K562 (cell line): Measurements from ENCODE around the gene MRPL55. TPM values are rescaled to one million over a fixed set of nuclear protein-coding genes. Genes with fewer than 3 reads are reported as not detected.

ENCODE experiments used
- ATAC-seq: fragments of 200-7000 bp; cut with Tn5 transposase; 3 replicates; pipeline ENCODE4 v1.9.1; 2020; ENCODE audit warnings: moderate library complexity
- BruUV-seq: library from RNA; stranded (reverse); fragments of 400-500 nt; replicated peaks from 2 replicates; lab custom pipeline; 2021; lab: Mats Ljungman, UMichigan
- CTCF ChIA-PET: fragments of 300-600 bp; formaldehyde crosslinking; extraction: SDS; loops from one replicate; lab custom pipeline; 2021; ENCODE audit warnings: low intra/inter-chr PET ratio; lab: Yijun Ruan, JAX
- POLR2A ChIA-PET: fragments of 300-600, 350-650 bp; sonication (Branson Sonifier 250); formaldehyde crosslinking; extraction: SDS; loops from one replicate; lab custom pipeline; 2021; ENCODE audit warnings: antibody characterized with exemption, inconsistent platforms; lab: Yijun Ruan, JAX
- DNase-seq, 4 experiments: peaks; one replicate each; pipeline versions ENCODE4 v3.0.0 to v3.0.0-alpha.2; 2011 to 2018; ENCODE audit warnings: low spot score in 3 of 4, mixed read lengths in 3 of 4; ENCODE audit errors: extremely low read depth in 1 of 4
- FAIRE-seq: peaks from 2 replicates; lab custom pipeline; 2011; peaks lifted over from hg19 to GRCh38; lab: Jason Lieb, UNC
- H2AFZ ChIP-seq: 2 replicates; pipeline ENCODE4 v1.6.0; 2011; ENCODE audit warnings: low read depth, low read length, control low read depth, inconsistent platforms
- H3K27ac ChIP-seq: fragments of 200-600 bp; 3 replicates; pipeline ENCODE4 v1.8.0; 2011; ENCODE audit warnings: low read depth, mild to moderate bottlenecking, control low read depth, inconsistent platforms, low read length, moderate library complexity, mixed read lengths; ENCODE audit errors: extremely low read depth
- H3K27me3 ChIP-seq, 2 experiments: fragments of 300-600 bp in 1 of 2; 2 replicates in 1 of 2; 3 replicates in 1 of 2; pipeline versions ENCODE4 v1.6.0 to v1.8.0; 2011; ENCODE audit warnings: inconsistent platforms in 2 of 2, low read length in 2 of 2, mild to moderate bottlenecking in 1 of 2, mixed read lengths in 1 of 2, moderate library complexity in 1 of 2; ENCODE audit not compliant: control insufficient read depth in 2 of 2, insufficient read depth in 2 of 2
- H3K36me3 ChIP-seq: fragments of 300-600 bp; 3 replicates; pipeline ENCODE4 v1.8.0; 2011; ENCODE audit warnings: mild to moderate bottlenecking, low read length, inconsistent platforms; ENCODE audit not compliant: control insufficient read depth, insufficient read depth
- H3K4me1 ChIP-seq, 2 experiments: fragments of 200-600 bp in 1 of 2; replicated peaks in 1 of 2; 2 replicates in 1 of 2; 3 replicates in 1 of 2; pipeline versions ENCODE4 v1.5.1 to v1.8.0; 2011; ENCODE audit warnings: inconsistent platforms in 2 of 2, low read length in 2 of 2, mild to moderate bottlenecking in 1 of 2, mixed read lengths in 1 of 2, moderate library complexity in 1 of 2; ENCODE audit not compliant: control insufficient read depth in 2 of 2, insufficient read depth in 2 of 2
- H3K4me2 ChIP-seq: 2 replicates; pipeline ENCODE4 v1.6.1; 2011; ENCODE audit warnings: low read length, control low read depth, inconsistent platforms, mixed read lengths; ENCODE audit not compliant: insufficient read depth
- H3K4me3 ChIP-seq: fragments of 200-600 bp; sonication (generic), shearing (Covaris generic); 2 replicates; pipeline ENCODE4 v1.5.1; 2016; ENCODE audit warnings: control low read depth, inconsistent platforms
- H3K79me2 ChIP-seq: fragments of 200-600 bp; 3 replicates; pipeline ENCODE4 v1.8.0; 2011; ENCODE audit warnings: low read length, inconsistent platforms; ENCODE audit not compliant: control insufficient read depth, insufficient read depth
- H3K9ac ChIP-seq, 2 experiments: 2 replicates each; pipeline versions ENCODE4 v1.6.0 to v1.6.1; 2011; ENCODE audit warnings: low read depth in 2 of 2, low read length in 2 of 2, control low read depth in 1 of 2, inconsistent platforms in 1 of 2, mild to moderate bottlenecking in 1 of 2, mixed read lengths in 1 of 2; ENCODE audit not compliant: insufficient read depth in 1 of 2
- H3K9me1 ChIP-seq: one replicate; pipeline ENCODE4 v1.6.0; 2011; ENCODE audit warnings: inconsistent platforms, mild to moderate bottlenecking, low read length, moderate library complexity; ENCODE audit not compliant: control insufficient read depth, insufficient read depth
- H3K9me3 ChIP-seq: replicated peaks from 2 replicates; pipeline ENCODE4 v1.5.1; 2011; ENCODE audit warnings: low read depth, low read length, inconsistent platforms; ENCODE audit not compliant: control insufficient read depth, insufficient read depth
- H4K20me1 ChIP-seq: replicated peaks from 2 replicates; pipeline ENCODE4 v1.6.1; 2011; ENCODE audit warnings: low read length, inconsistent platforms, mixed read lengths; ENCODE audit not compliant: control insufficient read depth, insufficient read depth
- GATAD2A ChIP-seq: fragments of 450-650 bp; IDR thresholded peaks from 2 replicates; pipeline ENCODE4 v1.6.1; 2017
- HDAC6 ChIP-seq: IDR thresholded peaks from 2 replicates; pipeline ENCODE4 v1.6.1; 2012; ENCODE audit warnings: low read depth, mild to moderate bottlenecking, control low read depth, inconsistent platforms, low read length, moderate library complexity
- HIVEP1 ChIP-seq: fragments of 250-450 bp; sonication (Bioruptor Pico); IDR thresholded peaks from 2 replicates; pipeline ENCODE4 v1.4.0; 2020; ENCODE audit warnings: mild to moderate bottlenecking
- NELFE ChIP-seq: IDR thresholded peaks from 2 replicates; pipeline ENCODE4 v1.6.1; 2011; ENCODE audit warnings: mild to moderate bottlenecking; ENCODE audit not compliant: insufficient read depth, insufficient read length
- NONO ChIP-seq, 2 experiments: fragments of 200-400 bp in 1 of 2; fragments of 450-650 bp in 1 of 2; formaldehyde crosslinking in 1 of 2; IDR thresholded peaks; 2 replicates each; pipeline ENCODE4 v1.6.1; 2017; ENCODE audit warnings: low read depth in 2 of 2, mild to moderate bottlenecking in 2 of 2, moderate library complexity in 2 of 2, low read length in 1 of 2
- NUFIP1 ChIP-seq: fragments of 450-650 bp; IDR thresholded peaks from 2 replicates; pipeline ENCODE4 v1.6.1; 2018; ENCODE audit not compliant: partially characterized antibody
- OTX1 ChIP-seq: fragments of 450-650 bp; formaldehyde crosslinking; IDR thresholded peaks from 2 replicates; pipeline ENCODE4 v1.4.0; 2022; ENCODE audit warnings: mild to moderate bottlenecking
- PML ChIP-seq: IDR thresholded peaks from 2 replicates; pipeline ENCODE4 v1.6.1; 2012; ENCODE audit warnings: low read length, inconsistent platforms
- POLR2G ChIP-seq: fragments of 200-400 bp; formaldehyde crosslinking; IDR thresholded peaks from 2 replicates; pipeline ENCODE4 v1.6.1; 2017; ENCODE audit warnings: low read depth, mild to moderate bottlenecking, antibody characterized with exemption, low read length, moderate library complexity
- POLR2H ChIP-seq: IDR thresholded peaks from 2 replicates; pipeline ENCODE4 v1.6.1; 2016; ENCODE audit warnings: missing genetic modification characterization, low read depth, mild to moderate bottlenecking, control low read depth, missing compliant biosample characterization, moderate library complexity
- SMARCA4 ChIP-seq: fragments of 450-650 bp; IDR thresholded peaks from 2 replicates; pipeline ENCODE4 v1.6.1; 2016
- SNAPC5 ChIP-seq: fragments of 250-450 bp; sonication (Bioruptor Pico); IDR thresholded peaks from 2 replicates; pipeline ENCODE4 v1.8.0; 2021; ENCODE audit warnings: moderate library complexity, mild to moderate bottlenecking, inconsistent platforms
- TBL1XR1 ChIP-seq, 2 experiments: IDR thresholded peaks; 2 replicates each; pipeline ENCODE4 v1.6.1; 2012; ENCODE audit warnings: improper control_type of control experiment in 2 of 2, low read length in 2 of 2, mild to moderate bottlenecking in 1 of 2
- THAP12 ChIP-seq: fragments of 250-450 bp; sonication (Bioruptor Pico); IDR thresholded peaks from 2 replicates; pipeline ENCODE4 v1.9.0; 2021; ENCODE audit warnings: mild to moderate bottlenecking, inconsistent platforms
- THRAP3 ChIP-seq: fragments of 450-650 bp; IDR thresholded peaks from 2 replicates; pipeline ENCODE4 v1.6.1; 2016; ENCODE audit warnings: mild to moderate bottlenecking, inconsistent platforms, borderline replicate concordance
- ZNF280B ChIP-seq: fragments of 250-450 bp; sonication (Bioruptor Pico); IDR thresholded peaks from 2 replicates; pipeline ENCODE4 v1.5.1; 2021; ENCODE audit warnings: mild to moderate bottlenecking
- ZNF324 ChIP-seq: fragments of 250-450 bp; sonication (Bioruptor Pico); IDR thresholded peaks from 2 replicates; pipeline ENCODE4 v1.4.0; 2020; ENCODE audit warnings: mild to moderate bottlenecking
- ZNF507 ChIP-seq: conservative IDR thresholded peaks from 2 replicates; pipeline ENCODE4 v1.6.1; 2017; ENCODE audit warnings: missing genetic modification characterization, missing compliant biosample characterization
- ZNF76 ChIP-seq: fragments of 250-450 bp; sonication (Bioruptor Pico); IDR thresholded peaks from 2 replicates; pipeline ENCODE4 v1.4.0; 2020; ENCODE audit warnings: mild to moderate bottlenecking, moderate library complexity, borderline replicate concordance
- WGBS: fragments of 100-300 bp; shearing (Covaris generic); methylation state at CpG from one replicate; pipeline ENCODE4 v1.1.6; 2016; ENCODE audit warnings: low coverage, mixed read lengths; ENCODE audit not compliant: insufficient coverage; ENCODE audit errors: missing lambda C conversion rate; 5-methylcytosine and 5-hydroxymethylcytosine counted together
- in situ Hi-C: fragments of 300-500 bp; cut with MboI; formaldehyde crosslinking; loops from 4 replicates; pipeline ENCODE4 v1.15.0; 2018; ENCODE audit warnings: inconsistent platforms, mixed read lengths
- intact Hi-C: fragments of 100-400 bp; cut with micrococcal nuclease; formaldehyde crosslinking; loops from 2 replicates; pipeline ENCODE4 v1.14.2; 2022
- polyA plus RNA-seq, 8 experiments: library from polyadenylated mRNA; depleted of rRNA in 4 of 8; stranded (reverse) in 5 of 8; unstranded in 3 of 8; fragments of >200 nt; fragmentation: Nextera tagmentation in 2 of 8; fragmentation: Illumina TruSeq in 1 of 8; extraction: Ambion mirVana in 2 of 8; extraction: Trizol in 1 of 8; gene quantifications; 2 replicates each; pipeline versions ENCODE4 v1.2.1 to v1.2.3, GENCODE V29; 2011 to 2014; ENCODE audit warnings: inconsistent platforms in 1 of 8, missing spikeins in 1 of 8
- total RNA-seq, 7 experiments: library from RNA; depleted of rRNA in 6 of 7; stranded (reverse); fragments of >200 nt in 6 of 7; fragmentation: Illumina TruSeq in 2 of 7; extraction: Trizol in 2 of 7; gene quantifications; 2 replicates each; pipeline versions ENCODE4 v1.2.1 to v1.2.3, GENCODE V29; 2011 to 2021; ENCODE audit warnings: low replicate concordance in 1 of 7

MRPL55 gene
- total and polyA plus RNA-seq, 9 of the 15 experiments (the other 6 are each of a cell fraction or from before 2014, with no cell fraction given) = 34.9 to 228 (median 81.0) TPM

GRCh38 chr1:228157729-228158126 is 48.6 kb upstream of the MRPL55 start (continued):
- no peak for TF ChIP-seq THAP12 (CRISPR knock-in tag)
- TF ChIP-seq ZNF280B (CRISPR knock-in tag) = no peak
- TF ChIP-seq HIVEP1 (CRISPR knock-in tag) = no peak
- TF ChIP-seq POLR2H = no peak
- TF ChIP-seq GATAD2A = no peak
- TF ChIP-seq, all 486 proteins: peak for 0

GRCh38 chr1:228156941-228157728 is 48.0 kb upstream of the MRPL55 start:
- H4K20me1 ChIP-seq = no peaks in the 10 kb centered on the region; the same call in 1 of the 2 replicates
- H3K4me2 ChIP-seq = no peak overlapping the region
- H3K9me3 ChIP-seq = no peaks in the 10 kb centered on the region
- H3K4me3 ChIP-seq = no peak overlapping the region
- H3K9me1 ChIP-seq = peaks cover 2% of the 10 kb centered on the region
- no TSS peak for BruUV-seq
- FAIRE-seq (no peak), DNase-seq (no peak), ATAC-seq (no peak)
- 0 out of 4 replicates have a peak overlapping the region, but pooled peaks of 1 of the 2 experiments have one; percentile 20 for H3K9ac ChIP-seq
- no peaks in the 10 kb centered on the region for H3K27me3 ChIP-seq
- intact Hi-C loops (no loop called here), in situ Hi-C loops (no loop called here)
- ChIA-PET POLR2A (interaction anchor here (1.1 to 1.8 kb wide), 3 partner anchors 8 to 17 kb away, joined by 3 to 9 read pairs (median 7); partner anchors contain the start of genes GUK1 and IBA57), CTCF (no interaction called here)
- no peak overlapping the region for H2AFZ ChIP-seq
- peaks cover 0 to 55% of the 10 kb centered on the region in 2 experiments; a peak in 3 of 5 replicates for H3K4me1 ChIP-seq
- WGBS = 38% methylated on average over 15 of the region's 24 CpGs
- H3K27ac ChIP-seq = no peak overlapping the region
- H3K36me3 ChIP-seq = no peaks in the 10 kb centered on the region
- H3K79me2 ChIP-seq = no peaks in the 10 kb centered on the region
- TF ChIP-seq ZNF76 (CRISPR knock-in tag) (no peak), SNAPC5 (CRISPR knock-in tag) (no peak), NONO (IDR thresholded peaks at IDR 0.05; ENCODE audit: low read depth in 2 of 2, low read length in 1 of 2) (no peak), SMARCA4 (no peak), OTX1 (CRISPR knock-in tag) (no peak), NELFE (no peak), HDAC6 (no peak), NUFIP1 (no peak), TBL1XR1 (IDR thresholded peaks at IDR 0.05; ENCODE audit: low read length in 2 of 2) (no peak), ZNF324 (CRISPR knock-in tag) (no peak), POLR2G (no peak), THRAP3 (no peak), PML (no peak), ZNF507 (tag) (no peak)
